Measurements from ENCODE around the gene MVB12B.

The MVB12B gene

GRCh38 chr9:126407114-126407870 lies 80.7 kb downstream of the MVB12B start:
- no peaks in the 10 kb centered on the region for H3K9me3 ChIP-seq (ENCODE audit: insufficient read depth, low read length)
- no peak overlapping the region for H2AFZ ChIP-seq (ENCODE audit: low read depth, low read length, severe bottlenecking)
- H3F3A ChIP-seq (ENCODE audit: insufficient read depth), result no peaks in the 10 kb centered on the region
- H3K9me2 ChIP-seq (replicated peaks; ENCODE audit: insufficient read depth, low read length), result no peaks in the 10 kb centered on the region
- H3K27me3 ChIP-seq (ENCODE audit: low read length), result no peaks in the 10 kb centered on the region
- H4K20me1 ChIP-seq (ENCODE audit: low read depth, low read length), result no peaks in the 10 kb centered on the region
- H3K9ac ChIP-seq (ENCODE audit: low read length), result no peak overlapping the region
- no peak overlapping the region for H3K4me2 ChIP-seq (ENCODE audit: low read depth, low read length, poor library complexity, severe bottlenecking)
- H3K79me2 ChIP-seq (ENCODE audit: insufficient read depth, low read length), result no peaks in the 10 kb centered on the region
- no peaks in the 10 kb centered on the region for H3K36me3 ChIP-seq (ENCODE audit: low read length)
- no peak overlapping the region for H3K27ac ChIP-seq (ENCODE audit: low read depth, low read length)
- H3K4me3 ChIP-seq (ENCODE audit: insufficient read depth, low read length, poor library complexity, severe bottlenecking), result no peak overlapping the region
- TF ChIP-seq CTCF (IDR thresholded peaks at IDR 0.05; ENCODE audit: insufficient read depth, low read length, poor library complexity, severe bottlenecking) (no peak), EZH2phosphoT487 (conservative IDR thresholded peaks at IDR 0.05; ENCODE audit: low read length) (no peak)

DNA sequence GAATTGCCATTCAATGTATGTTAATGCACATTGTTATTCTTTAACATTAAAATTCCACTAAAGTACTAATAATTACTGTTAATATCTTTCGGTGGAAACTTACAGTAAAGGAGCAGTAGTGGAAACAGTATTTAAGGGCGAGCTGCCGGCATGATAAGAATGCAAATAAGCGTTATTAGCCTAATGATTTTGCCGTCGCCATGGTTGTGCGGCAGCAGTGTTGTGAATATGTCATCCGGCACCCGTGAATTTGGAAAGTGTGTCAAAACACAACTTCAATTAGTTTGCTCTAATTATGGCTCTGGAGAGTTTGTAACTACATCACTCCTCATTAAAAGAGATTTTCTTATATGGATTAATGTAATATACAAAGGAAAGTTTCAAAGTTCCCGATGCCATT lies 81.4 kb downstream of the MVB12B start:
- no peak overlapping the region for H3K4me2 ChIP-seq (ENCODE audit: low read depth, low read length, poor library complexity, severe bottlenecking)

GRCh38 chr9:126410229-126410628 lies 83.6 kb downstream of the MVB12B start:
- Histone ChIP-seq H3K36me3 (ENCODE audit: low read length) (no peaks in the 10 kb centered on the region), H3K27ac (ENCODE audit: low read depth, low read length) (no peak overlapping the region), H3K9me2 (replicated peaks; ENCODE audit: insufficient read depth, low read length) (no peaks in the 10 kb centered on the region), H3K4me2 (ENCODE audit: low read depth, low read length, poor library complexity, severe bottlenecking) (no peak overlapping the region), H4K20me1 (ENCODE audit: low read depth, low read length) (no peaks in the 10 kb centered on the region), H3K4me3 (ENCODE audit: insufficient read depth, low read length, poor library complexity, severe bottlenecking) (no peak overlapping the region), H3K27me3 (ENCODE audit: low read length) (no peaks in the 10 kb centered on the region), H3K79me2 (ENCODE audit: insufficient read depth, low read length) (no peaks in the 10 kb centered on the region), H3K9ac (ENCODE audit: low read length) (no peak overlapping the region), H3F3A (ENCODE audit: insufficient read depth) (no peaks in the 10 kb centered on the region), H3K9me3 (ENCODE audit: insufficient read depth, low read length) (no peaks in the 10 kb centered on the region), H2AFZ (ENCODE audit: low read depth, low read length, severe bottlenecking) (no peak overlapping the region)
- TF ChIP-seq CTCF (IDR thresholded peaks at IDR 0.05; ENCODE audit: insufficient read depth, low read length, poor library complexity, severe bottlenecking) (no peak), EZH2phosphoT487 (conservative IDR thresholded peaks at IDR 0.05; ENCODE audit: low read length) (no peak)

More for the DNA sequence above, 81.4 kb downstream of the MVB12B start:
- Histone ChIP-seq H3K9me3 (ENCODE audit: insufficient read depth, low read length) (no peaks in the 10 kb centered on the region), H3F3A (ENCODE audit: insufficient read depth) (no peaks in the 10 kb centered on the region), H4K20me1 (ENCODE audit: low read depth, low read length) (no peaks in the 10 kb centered on the region), H3K9me2 (replicated peaks; ENCODE audit: insufficient read depth, low read length) (no peaks in the 10 kb centered on the region), H3K36me3 (ENCODE audit: low read length) (no peaks in the 10 kb centered on the region), H3K4me3 (ENCODE audit: insufficient read depth, low read length, poor library complexity, severe bottlenecking) (no peak overlapping the region), H3K27me3 (ENCODE audit: low read length) (no peaks in the 10 kb centered on the region), H3K27ac (ENCODE audit: low read depth, low read length) (no peak overlapping the region), H3K9ac (ENCODE audit: low read length) (no peak overlapping the region), H2AFZ (ENCODE audit: low read depth, low read length, severe bottlenecking) (no peak overlapping the region), H3K79me2 (ENCODE audit: insufficient read depth, low read length) (no peaks in the 10 kb centered on the region)
- TF ChIP-seq CTCF (IDR thresholded peaks at IDR 0.05; ENCODE audit: insufficient read depth, low read length, poor library complexity, severe bottlenecking), result no peak
- TF ChIP-seq EZH2phosphoT487 (conservative IDR thresholded peaks at IDR 0.05; ENCODE audit: low read length), result no peak

Measured in SU-DHL-6 (cell line).